HCT116 (cell line): ENCODE results near the gene PSAP. TPM values are rescaled to one million over a fixed set of nuclear protein-coding genes. Genes with fewer than 3 reads are reported as not detected.

Experiments used
- ATAC-seq: fragments of 200-7000 bp; cut with Tn5 transposase; 2 replicates; pipeline ENCODE4 v1.9.1; 2020; ENCODE audit warnings: mild to moderate bottlenecking, moderate library complexity
- BruUV-seq: library from RNA; stranded (reverse); fragments of 400-500 nt; replicated peaks from 2 replicates; lab custom pipeline; 2021; lab: Mats Ljungman, UMichigan
- CTCF ChIA-PET: fragments of 300-600 bp; sonication (Branson Sonifier 250); formaldehyde crosslinking; loops from one replicate; lab custom pipeline; 2021; ENCODE audit warnings: antibody characterized with exemption; lab: Charles Lee
- POLR2A ChIA-PET: fragments of 300-600, 350-600 bp; sonication (Branson Sonifier 250); formaldehyde crosslinking; loops from one replicate; lab custom pipeline; 2021; ENCODE audit warnings: antibody characterized with exemption; lab: Charles Lee
- RAD21 ChIA-PET, 2 experiments: fragments of 300-600 bp; sonication (Branson Sonifier 250); formaldehyde crosslinking; loops; one replicate each; lab custom pipeline; 2023; ENCODE audit warnings: low total read pairs in 2 of 2; ENCODE audit not compliant: uncharacterized antibody in 2 of 2, unreplicated experiment in 2 of 2, low non-redundant PET in 1 of 2; lab: Charles Lee
- DNase-seq: peaks from one replicate; pipeline ENCODE4 v3.0.0-alpha.2; 2010; ENCODE audit warnings: low read depth, low spot score
- H2AFZ ChIP-seq: fragments of 200-600 bp; shearing (Covaris generic), sonication (generic); 2 replicates; pipeline ENCODE4 v1.6.1; 2017; ENCODE audit warnings: low read depth, mixed run types, mixed read lengths, antibody characterized with exemption, low read length; ENCODE audit not compliant: poor library complexity, severe bottlenecking
- H3K27ac ChIP-seq: 2 replicates; pipeline ENCODE4 v1.5.1; 2012; ENCODE audit warnings: low read depth, low read length
- H3K27me3 ChIP-seq: fragments of 200-600 bp; sonication (generic); 2 replicates; pipeline ENCODE4 v1.6.1; 2016; ENCODE audit warnings: mixed run types, low read length, mixed read lengths; ENCODE audit not compliant: insufficient read depth
- H3K36me3 ChIP-seq, 2 experiments: fragments of 200-500 bp in 1 of 2; fragments of 200-600 bp in 1 of 2; sonication (Bioruptor generic) in 1 of 2; sonication (generic) in 1 of 2; 2 replicates each; pipeline versions ENCODE4 v1.5.1 to v1.6.1; 2014 to 2016; ENCODE audit warnings: low read length in 2 of 2, inconsistent platforms in 1 of 2, mixed read lengths in 1 of 2, mixed run types in 1 of 2; ENCODE audit not compliant: insufficient read depth in 2 of 2, control insufficient read depth in 1 of 2
- H3K4me1 ChIP-seq, 2 experiments: fragments of 200-600 bp in 1 of 2; sonication (generic) in 1 of 2; 2 replicates each; pipeline versions ENCODE4 v1.5.1 to v1.6.1; 2012 to 2017; ENCODE audit warnings: low read length in 2 of 2, inconsistent platforms in 1 of 2, mild to moderate bottlenecking in 1 of 2, mixed read lengths in 1 of 2, mixed run types in 1 of 2, moderate library complexity in 1 of 2; ENCODE audit not compliant: insufficient read depth in 2 of 2, control insufficient read depth in 1 of 2
- H3K4me2 ChIP-seq: fragments of 200-600 bp; sonication (generic); 2 replicates; pipeline ENCODE4 v1.6.1; 2017; ENCODE audit warnings: mixed run types, low read length, mixed read lengths
- H3K4me3 ChIP-seq, 2 experiments: fragments of 200-600 bp in 1 of 2; sonication (generic) in 1 of 2; replicated peaks in 1 of 2; 2 replicates each; pipeline ENCODE4 v1.5.1; 2011 to 2016; ENCODE audit warnings: low read length in 2 of 2, control low read depth in 1 of 2, low read depth in 1 of 2, mild to moderate bottlenecking in 1 of 2, mixed read lengths in 1 of 2, mixed run types in 1 of 2
- H3K79me2 ChIP-seq: fragments of 200-600 bp; sonication (generic); 2 replicates; pipeline ENCODE4 v1.6.1; 2017; ENCODE audit warnings: mild to moderate bottlenecking, mixed run types, low read length, moderate library complexity, mixed read lengths; ENCODE audit not compliant: insufficient read depth
- H3K9ac ChIP-seq: fragments of 200-600 bp; sonication (generic); 2 replicates; pipeline ENCODE4 v1.6.1; 2016; ENCODE audit warnings: low read length, mixed read lengths
- H3K9me2 ChIP-seq: fragments of 200-600 bp; sonication (generic), shearing (Covaris generic); 2 replicates; pipeline ENCODE4 v1.6.1; 2017; ENCODE audit warnings: mixed run types, mild to moderate bottlenecking, moderate library complexity; ENCODE audit not compliant: insufficient read depth
- H3K9me3 ChIP-seq, 2 experiments: fragments of 200-500 bp in 1 of 2; fragments of 200-600 bp in 1 of 2; sonication (Bioruptor generic) in 1 of 2; sonication (generic) in 1 of 2; 2 replicates each; pipeline ENCODE4 v1.6.1; 2014 to 2017; ENCODE audit warnings: low read length in 2 of 2, mixed read lengths in 2 of 2, inconsistent platforms in 1 of 2, low read depth in 1 of 2, mild to moderate bottlenecking in 1 of 2, mixed run types in 1 of 2, moderate library complexity in 1 of 2; ENCODE audit not compliant: control insufficient read depth in 1 of 2, insufficient read depth in 1 of 2
- H4K20me1 ChIP-seq: fragments of 200-600 bp; sonication (generic), shearing (Covaris generic); 2 replicates; pipeline ENCODE4 v1.6.1; 2017; ENCODE audit warnings: mixed run types, mild to moderate bottlenecking, moderate library complexity; ENCODE audit not compliant: insufficient read depth
- CBX3 ChIP-seq: IDR thresholded peaks from 2 replicates; pipeline ENCODE4 v1.6.1; 2012; ENCODE audit warnings: low read depth
- CEBPB ChIP-seq: IDR thresholded peaks from 2 replicates; pipeline ENCODE4 v1.6.1; 2012; ENCODE audit warnings: low read depth
- EGR1 ChIP-seq: IDR thresholded peaks from 2 replicates; pipeline ENCODE4 v1.6.1; 2012; ENCODE audit warnings: low read depth
- EZH2phosphoT487 ChIP-seq: fragments of 200-600 bp; IDR thresholded peaks from 2 replicates; pipeline ENCODE4 v1.6.1; 2018; ENCODE audit warnings: antibody characterized with exemption, borderline replicate concordance
- JUND ChIP-seq: IDR thresholded peaks from 2 replicates; pipeline ENCODE4 v1.6.1; 2012
- POLR2A ChIP-seq: IDR thresholded peaks from 2 replicates; pipeline ENCODE4 v1.7.0; 2011; ENCODE audit warnings: borderline replicate concordance; ENCODE audit not compliant: insufficient read depth, insufficient read length; ENCODE audit errors: extremely low read depth
- POLR2AphosphoS5 ChIP-seq: IDR thresholded peaks from 2 replicates; pipeline ENCODE4 v1.6.1; 2011; ENCODE audit warnings: mild to moderate bottlenecking, low read depth, low read length, moderate library complexity
- RAD21 ChIP-seq: IDR thresholded peaks from 2 replicates; pipeline ENCODE4 v1.6.1; 2012; ENCODE audit warnings: low read depth, mild to moderate bottlenecking
- SP1 ChIP-seq: IDR thresholded peaks from 2 replicates; pipeline ENCODE4 v1.6.1; 2012; ENCODE audit warnings: low read depth
- SRF ChIP-seq: IDR thresholded peaks from 2 replicates; pipeline ENCODE4 v1.6.1; 2012; ENCODE audit warnings: low read depth
- TCF7L2 ChIP-seq: IDR thresholded peaks from 2 replicates; pipeline ENCODE4 v1.7.0; 2011; ENCODE audit warnings: borderline replicate concordance, inconsistent platforms; ENCODE audit not compliant: insufficient read depth, insufficient read length; ENCODE audit errors: extremely low read depth
- YY1 ChIP-seq: IDR thresholded peaks from 2 replicates; pipeline ENCODE4 v1.6.1; 2011; ENCODE audit warnings: low read length, low read depth, moderate library complexity, mild to moderate bottlenecking; ENCODE audit not compliant: insufficient replicate concordance; ENCODE audit errors: extremely low read depth
- ZFX ChIP-seq: fragments of 450-650 bp; IDR thresholded peaks from 2 replicates; pipeline ENCODE4 v1.6.1; 2017
- ZNF274 ChIP-seq: fragments of 200-500 bp; sonication (Bioruptor generic); IDR thresholded peaks from 2 replicates; pipeline ENCODE4 v1.6.1; 2014; ENCODE audit warnings: mild to moderate bottlenecking, low read depth, low read length, inconsistent platforms
- intact Hi-C: fragments of 100-400 bp; cut with micrococcal nuclease; formaldehyde crosslinking; loops from 2 replicates; pipeline ENCODE4 v1.10.0; 2022
- total RNA-seq: library from RNA; stranded (reverse); gene quantifications from one replicate; pipeline ENCODE4 v1.2.1, GENCODE V29; 2021; ENCODE audit not compliant: unreplicated experiment
- TF ChIP-seq, protein P1 (sequence below), 3 experiments: fragments of 200-600 bp in 1 of 3; sonication (generic) in 1 of 3; IDR thresholded peaks in 2 of 3; conservative IDR thresholded peaks in 1 of 3; 2 replicates each; pipeline ENCODE4 v1.5.1; 2012 to 2017; ENCODE audit warnings: low read depth in 2 of 3, low read length in 2 of 3, antibody characterized with exemption in 1 of 3, borderline replicate concordance in 1 of 3, control low read depth in 1 of 3, mild to moderate bottlenecking in 1 of 3, mixed read lengths in 1 of 3, mixed run types in 1 of 3, moderate library complexity in 1 of 3; ENCODE audit not compliant: insufficient read depth in 1 of 3
- TF ChIP-seq, protein P2 (sequence below): IDR thresholded peaks from 2 replicates; pipeline ENCODE4 v1.6.1; 2012; ENCODE audit warnings: low read depth
- TF ChIP-seq, protein P3 (sequence below): IDR thresholded peaks from 2 replicates; pipeline ENCODE4 v1.6.1; 2011; ENCODE audit warnings: mild to moderate bottlenecking, low read length, moderate library complexity; ENCODE audit not compliant: insufficient replicate concordance; ENCODE audit errors: extremely low read depth

Gene PSAP
- total RNA-seq, 1 experiment from 2014 or later: 444 TPM

DNA sequence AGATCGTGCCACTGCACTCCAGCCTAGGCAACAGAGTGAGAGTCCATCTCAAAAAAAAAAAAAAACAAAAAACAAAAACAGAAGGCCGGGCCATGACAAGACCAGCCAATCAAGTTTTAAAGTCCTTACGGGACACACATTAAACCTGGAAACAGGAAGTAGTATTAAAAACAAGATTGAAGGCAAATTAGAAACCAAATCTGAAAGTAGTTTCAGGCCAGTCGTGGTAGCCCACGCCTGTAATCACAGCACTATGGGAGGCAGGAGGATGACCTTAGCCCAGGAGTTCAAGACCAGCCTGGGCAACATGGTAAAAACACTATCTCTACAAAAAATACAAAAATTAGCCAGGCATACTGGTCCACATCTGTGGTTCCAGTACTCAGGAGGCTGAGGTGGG is 18.1 kb downstream of the PSAP start (continued):
- no peak for TF ChIP-seq TCF7L2
- no peak for TF ChIP-seq POLR2A
- TF ChIP-seq JUND: no peak
- TF ChIP-seq SRF: no peak
- no peak for TF ChIP-seq ZNF274
- no peak for TF ChIP-seq SP1
- no peak for TF ChIP-seq CBX3
- no peak for TF ChIP-seq RAD21
- TF ChIP-seq, all 23 proteins: peak for 0

DNA sequence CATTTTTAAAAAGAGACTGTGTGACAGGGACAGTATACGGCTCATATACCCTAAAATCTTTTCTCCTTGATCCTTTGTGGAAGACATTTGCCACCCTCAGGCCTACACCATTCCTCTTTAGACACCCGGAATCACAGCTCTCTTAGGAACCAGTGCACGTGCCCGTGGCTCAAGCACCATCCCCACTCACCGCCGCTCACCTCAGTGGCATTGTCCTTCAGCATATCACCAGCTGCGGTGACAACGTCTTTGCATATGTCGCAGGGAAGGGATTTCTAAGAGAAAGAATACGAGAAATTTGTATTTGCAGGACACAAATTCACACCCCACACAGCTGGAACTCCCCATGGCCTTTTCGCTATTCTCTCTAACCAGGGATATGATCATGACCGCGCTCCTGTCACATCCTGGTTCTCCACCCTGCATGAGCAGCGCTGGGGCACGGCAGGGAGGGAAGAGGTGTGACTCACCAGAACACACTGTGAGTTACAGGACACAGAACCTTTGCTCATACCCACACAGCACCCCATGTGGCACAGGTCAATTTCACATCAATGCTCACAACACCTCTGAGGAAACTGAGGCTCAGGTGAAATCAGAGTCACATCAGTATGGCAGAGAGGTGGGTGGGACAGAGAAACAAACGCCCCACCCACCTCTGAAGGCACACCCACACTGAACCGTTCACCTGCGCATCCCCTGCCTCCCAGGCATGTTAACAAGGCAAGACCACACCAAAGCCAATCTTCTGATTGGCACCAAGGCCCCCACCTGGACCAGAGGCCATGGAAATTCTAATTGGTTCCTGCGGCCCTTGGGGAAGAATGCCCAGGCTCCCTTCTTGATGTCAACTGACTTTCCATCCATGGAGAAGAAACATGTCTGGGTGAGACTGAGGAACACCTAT is 19.2 kb downstream of the PSAP start:
- Histone ChIP-seq H3K4me2 (no peak overlapping the region), H3K27ac (no peak overlapping the region), H2AFZ (no peak overlapping the region), H3K79me2 (peaks cover 48% of the 10 kb centered on the region), H4K20me1 (peaks cover 8% of the 10 kb centered on the region; the same call in 1 of the 2 replicates), H3K27me3 (no peaks in the 10 kb centered on the region), H3K4me3 (no peak overlapping the region), H3K4me1 (peaks cover 0 to 10% of the 10 kb centered on the region in 2 experiments; a peak in 1 of 4 replicates), H3K9me2 (no peaks in the 10 kb centered on the region), H3K9ac (no peak overlapping the region), H3K9me3 (no peaks in the 10 kb centered on the region), H3K36me3 (peaks cover 25 to 29% of the 10 kb centered on the region in 2 experiments; a peak in 3 of 4 replicates)
- BruUV-seq: no TSS peak
- ATAC-seq (peak; percentile 52; the same call in 1 of the 2 replicates), DNase-seq (no peak)
- ChIA-PET POLR2A (no interaction called here), RAD21 (no interaction called here), CTCF (no interaction called here)
- intact Hi-C loops: no loop called here
- TF ChIP-seq YY1 (no peak), ZFX (no peak), SP1 (no peak), EGR1 (no peak), ZNF274 (no peak), POLR2AphosphoS5 (no peak), CEBPB (no peak), CBX3 (no peak), EZH2phosphoT487 (no peak)
- TF ChIP-seq, protein P1, sequence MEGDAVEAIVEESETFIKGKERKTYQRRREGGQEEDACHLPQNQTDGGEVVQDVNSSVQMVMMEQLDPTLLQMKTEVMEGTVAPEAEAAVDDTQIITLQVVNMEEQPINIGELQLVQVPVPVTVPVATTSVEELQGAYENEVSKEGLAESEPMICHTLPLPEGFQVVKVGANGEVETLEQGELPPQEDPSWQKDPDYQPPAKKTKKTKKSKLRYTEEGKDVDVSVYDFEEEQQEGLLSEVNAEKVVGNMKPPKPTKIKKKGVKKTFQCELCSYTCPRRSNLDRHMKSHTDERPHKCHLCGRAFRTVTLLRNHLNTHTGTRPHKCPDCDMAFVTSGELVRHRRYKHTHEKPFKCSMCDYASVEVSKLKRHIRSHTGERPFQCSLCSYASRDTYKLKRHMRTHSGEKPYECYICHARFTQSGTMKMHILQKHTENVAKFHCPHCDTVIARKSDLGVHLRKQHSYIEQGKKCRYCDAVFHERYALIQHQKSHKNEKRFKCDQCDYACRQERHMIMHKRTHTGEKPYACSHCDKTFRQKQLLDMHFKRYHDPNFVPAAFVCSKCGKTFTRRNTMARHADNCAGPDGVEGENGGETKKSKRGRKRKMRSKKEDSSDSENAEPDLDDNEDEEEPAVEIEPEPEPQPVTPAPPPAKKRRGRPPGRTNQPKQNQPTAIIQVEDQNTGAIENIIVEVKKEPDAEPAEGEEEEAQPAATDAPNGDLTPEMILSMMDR (IDR thresholded peaks at IDR 0.05 in 2 of 3, conservative IDR thresholded peaks at IDR 0.05 in 1 of 3; ENCODE audit: borderline replicate concordance in 1 of 3, insufficient read depth in 1 of 3, low read depth in 2 of 3, low read length in 2 of 3): no peak
- TF ChIP-seq, protein P2, sequence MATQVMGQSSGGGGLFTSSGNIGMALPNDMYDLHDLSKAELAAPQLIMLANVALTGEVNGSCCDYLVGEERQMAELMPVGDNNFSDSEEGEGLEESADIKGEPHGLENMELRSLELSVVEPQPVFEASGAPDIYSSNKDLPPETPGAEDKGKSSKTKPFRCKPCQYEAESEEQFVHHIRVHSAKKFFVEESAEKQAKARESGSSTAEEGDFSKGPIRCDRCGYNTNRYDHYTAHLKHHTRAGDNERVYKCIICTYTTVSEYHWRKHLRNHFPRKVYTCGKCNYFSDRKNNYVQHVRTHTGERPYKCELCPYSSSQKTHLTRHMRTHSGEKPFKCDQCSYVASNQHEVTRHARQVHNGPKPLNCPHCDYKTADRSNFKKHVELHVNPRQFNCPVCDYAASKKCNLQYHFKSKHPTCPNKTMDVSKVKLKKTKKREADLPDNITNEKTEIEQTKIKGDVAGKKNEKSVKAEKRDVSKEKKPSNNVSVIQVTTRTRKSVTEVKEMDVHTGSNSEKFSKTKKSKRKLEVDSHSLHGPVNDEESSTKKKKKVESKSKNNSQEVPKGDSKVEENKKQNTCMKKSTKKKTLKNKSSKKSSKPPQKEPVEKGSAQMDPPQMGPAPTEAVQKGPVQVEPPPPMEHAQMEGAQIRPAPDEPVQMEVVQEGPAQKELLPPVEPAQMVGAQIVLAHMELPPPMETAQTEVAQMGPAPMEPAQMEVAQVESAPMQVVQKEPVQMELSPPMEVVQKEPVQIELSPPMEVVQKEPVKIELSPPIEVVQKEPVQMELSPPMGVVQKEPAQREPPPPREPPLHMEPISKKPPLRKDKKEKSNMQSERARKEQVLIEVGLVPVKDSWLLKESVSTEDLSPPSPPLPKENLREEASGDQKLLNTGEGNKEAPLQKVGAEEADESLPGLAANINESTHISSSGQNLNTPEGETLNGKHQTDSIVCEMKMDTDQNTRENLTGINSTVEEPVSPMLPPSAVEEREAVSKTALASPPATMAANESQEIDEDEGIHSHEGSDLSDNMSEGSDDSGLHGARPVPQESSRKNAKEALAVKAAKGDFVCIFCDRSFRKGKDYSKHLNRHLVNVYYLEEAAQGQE: no peak
- TF ChIP-seq, protein P3, sequence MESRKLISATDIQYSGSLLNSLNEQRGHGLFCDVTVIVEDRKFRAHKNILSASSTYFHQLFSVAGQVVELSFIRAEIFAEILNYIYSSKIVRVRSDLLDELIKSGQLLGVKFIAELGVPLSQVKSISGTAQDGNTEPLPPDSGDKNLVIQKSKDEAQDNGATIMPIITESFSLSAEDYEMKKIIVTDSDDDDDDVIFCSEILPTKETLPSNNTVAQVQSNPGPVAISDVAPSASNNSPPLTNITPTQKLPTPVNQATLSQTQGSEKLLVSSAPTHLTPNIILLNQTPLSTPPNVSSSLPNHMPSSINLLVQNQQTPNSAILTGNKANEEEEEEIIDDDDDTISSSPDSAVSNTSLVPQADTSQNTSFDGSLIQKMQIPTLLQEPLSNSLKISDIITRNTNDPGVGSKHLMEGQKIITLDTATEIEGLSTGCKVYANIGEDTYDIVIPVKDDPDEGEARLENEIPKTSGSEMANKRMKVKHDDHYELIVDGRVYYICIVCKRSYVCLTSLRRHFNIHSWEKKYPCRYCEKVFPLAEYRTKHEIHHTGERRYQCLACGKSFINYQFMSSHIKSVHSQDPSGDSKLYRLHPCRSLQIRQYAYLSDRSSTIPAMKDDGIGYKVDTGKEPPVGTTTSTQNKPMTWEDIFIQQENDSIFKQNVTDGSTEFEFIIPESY: no peak
